HG02884 (cell line): Measurements from ENCODE around the gene TREM2.
"Not testable (repeated sequence)": the region's sequence is repeated elsewhere in the genome, so short reads cannot be mapped to it uniquely, and the experiment has no call there.

Source experiments
- ATAC-seq: cut with Tn5 transposase; IDR thresholded peaks from one replicate; pipeline ENCODE4 v1.9.1; 2021; ENCODE audit warnings: mild to moderate bottlenecking, moderate library complexity; ENCODE audit not compliant: unreplicated experiment

TREM2 gene

GRCh38 chr6:41162687-41163418, at the start of gene TREM2:
Gene TREM2 (minus strand): TSS chr6:41163116. CDS start chr6:41163082, 34 bp downstream.
- ATAC-seq = no peak

GRCh38 chr6:41209547-41210320, 46.8 kb upstream of the TREM2 start:
- ATAC-seq = no peak

DNA sequence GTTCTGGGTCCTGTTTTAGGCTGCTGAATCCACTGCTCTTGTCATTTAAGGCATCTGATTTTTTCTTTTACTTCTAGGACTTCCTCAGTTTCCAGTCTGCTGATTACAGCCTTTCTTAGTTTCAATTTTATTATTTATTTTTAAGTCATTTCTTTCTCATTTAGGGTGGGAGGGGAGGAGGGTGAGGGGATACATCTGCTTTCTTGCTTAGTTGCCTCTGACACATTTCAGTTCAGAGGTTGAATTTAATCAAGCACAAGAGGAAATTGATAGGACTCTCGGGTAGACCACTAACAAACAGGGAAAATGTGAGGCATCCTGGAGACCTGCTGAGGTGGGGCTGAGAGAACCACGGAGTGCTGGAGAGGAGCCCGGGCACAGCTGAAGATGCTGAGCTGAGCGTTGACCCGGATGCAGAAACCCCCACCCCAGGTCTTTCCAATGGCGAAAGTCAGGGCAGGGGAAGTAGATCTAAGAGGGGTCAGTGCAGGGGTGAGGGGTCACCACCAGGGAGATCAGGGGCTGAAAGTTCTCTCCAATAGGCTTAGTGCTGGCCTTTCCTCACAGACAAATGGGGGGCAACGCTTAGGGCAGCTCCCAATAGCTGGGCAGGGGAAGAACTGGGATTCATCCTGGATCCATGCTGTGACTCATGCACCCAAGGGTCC, 45.7 kb upstream of the TREM2 start:
- no peak for ATAC-seq

GRCh38 chr6:41204156-41204555, 41.2 kb upstream of the TREM2 start:
- no peak for ATAC-seq

DNA sequence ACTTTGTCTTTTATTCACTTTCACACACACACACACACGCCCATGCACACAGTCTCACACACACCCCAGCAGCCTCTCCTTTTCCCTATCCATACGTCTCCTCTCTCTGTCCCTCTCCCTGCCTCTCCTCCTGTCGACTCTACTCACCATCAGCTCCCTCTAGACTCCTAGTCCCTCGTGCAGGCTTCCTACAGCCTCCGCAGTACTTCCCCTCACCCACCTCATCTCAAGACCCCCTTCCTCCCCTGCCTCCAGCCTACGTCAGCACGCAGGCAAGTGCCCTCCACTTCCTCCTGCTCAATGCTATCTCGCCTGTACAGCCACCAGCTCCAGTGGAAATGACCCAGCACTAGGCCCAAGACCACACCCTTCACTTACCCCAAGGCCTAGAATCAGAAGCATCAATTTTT, 38.9 kb upstream of the TREM2 start:
- peak; percentile 5 for ATAC-seq

DNA sequence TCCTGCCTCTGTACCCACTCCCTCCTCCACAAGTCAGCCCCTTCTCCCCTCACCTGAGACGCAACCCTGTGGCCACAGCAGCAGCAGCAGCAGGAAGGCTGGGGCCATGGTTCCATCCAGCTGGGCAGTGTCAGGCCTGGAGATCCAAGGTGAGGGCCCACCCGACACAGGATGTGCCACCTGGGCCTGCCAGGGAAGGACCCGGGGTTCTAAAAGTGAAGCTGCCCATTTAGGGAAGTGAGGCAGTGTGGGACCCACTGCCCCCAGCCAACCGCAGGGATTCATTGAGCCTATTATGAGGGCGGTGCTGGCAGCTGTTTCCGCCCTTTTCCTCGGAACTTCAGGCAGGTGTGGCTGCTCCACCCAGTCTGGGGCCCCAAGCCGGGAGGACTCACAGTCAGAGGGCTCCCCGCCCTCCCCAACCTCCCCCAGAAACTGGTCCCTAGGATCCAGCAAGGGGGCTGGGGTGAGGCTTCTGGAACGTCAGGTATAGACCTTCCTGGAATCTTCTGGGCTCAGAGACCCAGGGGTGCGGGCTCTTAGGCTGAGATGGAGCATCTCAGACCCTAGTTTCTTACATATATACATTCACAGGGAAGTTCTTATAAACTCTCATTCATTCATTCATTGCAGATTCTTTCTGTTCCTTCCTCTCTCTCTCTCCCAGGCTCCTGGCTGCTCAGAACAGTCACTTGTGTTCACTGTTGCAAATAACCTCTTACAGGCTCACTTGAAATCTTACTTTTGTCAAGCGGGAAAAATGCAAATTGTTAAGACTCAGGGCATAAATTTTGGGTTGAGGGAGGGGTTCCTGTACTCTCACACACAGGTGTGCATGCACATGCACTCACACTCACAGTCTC, 38.2 kb upstream of the TREM2 start, which contains the start of gene TREML2:
Gene TREML2 (minus strand): TSS at position 249 of the 863 bp plus-strand sequence. CDS start 141 bp downstream, at position 108.
- peak; percentile 31 for ATAC-seq

DNA sequence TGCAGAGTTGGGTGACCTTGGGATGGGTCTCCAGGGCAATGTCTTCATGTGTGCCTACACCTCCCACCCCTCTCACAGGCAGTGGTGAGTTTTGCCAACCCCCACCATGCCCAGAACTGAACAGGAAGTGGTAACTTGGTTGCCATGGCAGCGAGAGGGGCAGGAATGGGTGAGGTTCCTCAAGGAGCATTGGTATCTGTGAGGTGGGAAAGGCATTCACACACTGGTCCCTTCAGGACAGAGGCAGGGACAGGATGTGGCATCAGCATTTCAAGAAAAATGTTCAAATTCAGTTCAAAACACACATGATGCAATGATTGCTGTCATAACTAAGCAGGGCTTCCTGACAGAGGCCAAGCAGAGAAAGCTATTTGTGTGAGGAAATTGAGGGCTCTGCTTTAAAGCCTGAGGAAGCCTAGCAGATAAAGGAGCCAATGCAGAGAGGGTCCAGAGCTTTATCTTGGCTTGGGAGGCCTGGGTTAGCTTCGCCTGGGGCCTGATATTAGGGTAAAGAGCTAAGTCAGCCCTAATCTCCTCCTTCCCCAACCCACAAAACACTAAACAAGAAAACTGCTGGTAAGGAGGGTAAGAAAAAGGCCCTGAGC, 37.5 kb upstream of the TREM2 start:
- peak; percentile 24 for ATAC-seq

DNA sequence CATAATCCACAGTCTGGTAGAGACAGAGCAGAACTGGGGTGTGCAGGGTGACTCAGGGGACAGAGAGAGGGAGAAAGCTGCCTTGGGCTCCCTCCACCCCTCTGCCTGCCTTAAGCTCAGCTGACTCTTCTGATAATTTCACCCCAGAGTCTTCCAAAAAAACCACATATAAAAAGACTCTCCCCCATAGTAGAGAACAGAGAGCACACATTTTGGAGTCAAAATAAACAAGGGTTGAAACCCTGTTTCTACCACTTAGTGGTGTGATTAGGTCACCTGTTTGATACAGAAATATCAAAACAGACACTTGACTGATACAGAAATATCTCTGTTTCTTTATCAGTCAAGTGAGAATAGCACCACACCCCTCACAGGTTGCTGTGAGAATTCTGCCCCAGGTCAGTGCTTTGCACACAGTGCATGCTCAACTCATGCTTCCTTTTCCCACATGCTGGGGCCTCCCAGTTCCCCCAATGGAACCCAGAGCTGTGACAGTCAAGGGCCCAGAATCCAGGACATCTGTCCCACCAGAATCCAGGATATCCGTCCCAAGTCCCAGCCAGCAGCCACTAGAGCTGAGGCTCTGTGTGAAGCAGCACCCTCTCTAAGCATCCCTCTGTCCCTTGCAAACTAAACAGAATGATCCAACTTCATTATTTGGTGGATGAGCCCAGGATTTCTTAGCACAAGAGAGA, 36.8 kb upstream of the TREM2 start:
- ATAC-seq = peak; percentile 41

DNA sequence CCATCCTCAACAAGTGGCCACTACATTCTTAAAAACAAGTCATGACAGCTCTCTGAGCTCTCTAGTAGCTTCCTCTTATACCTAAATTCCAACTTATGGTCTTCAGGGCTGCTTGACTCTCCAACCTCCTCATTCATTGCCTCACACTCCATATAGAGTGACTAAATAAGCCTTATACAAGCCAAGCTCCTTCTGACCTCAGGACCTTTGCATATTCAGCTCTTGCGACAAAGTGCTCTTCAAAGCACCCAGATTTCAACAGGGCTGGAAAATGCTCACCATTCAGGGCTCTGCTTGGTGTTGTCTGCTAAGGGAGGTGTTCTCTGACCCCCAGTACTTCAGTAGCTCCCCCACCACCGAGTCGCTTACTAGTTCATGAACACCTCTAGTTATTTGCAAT, 34.3 kb upstream of the TREM2 start:
- ATAC-seq = no peak

DNA sequence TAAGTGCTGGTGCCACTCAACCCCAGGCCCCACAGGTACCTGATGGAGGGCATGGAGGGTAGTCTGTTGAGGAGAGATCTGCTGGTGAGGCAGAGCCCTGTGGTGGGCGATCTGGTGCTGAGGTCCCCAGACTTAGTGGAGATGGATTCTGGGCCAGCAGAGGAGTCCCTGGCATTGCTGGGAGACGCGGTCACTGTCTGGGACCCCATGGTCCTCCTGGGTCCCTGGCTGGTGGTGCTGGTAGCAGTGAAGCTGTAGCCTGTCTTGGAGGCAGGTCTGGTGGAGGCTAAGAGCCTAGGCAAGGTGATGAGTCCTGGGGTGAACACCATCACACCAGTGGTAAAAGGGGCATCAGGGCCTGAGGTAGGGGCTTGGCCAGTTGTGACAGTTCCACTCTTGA, 31.5 kb upstream of the TREM2 start:
- ATAC-seq = no peak

DNA sequence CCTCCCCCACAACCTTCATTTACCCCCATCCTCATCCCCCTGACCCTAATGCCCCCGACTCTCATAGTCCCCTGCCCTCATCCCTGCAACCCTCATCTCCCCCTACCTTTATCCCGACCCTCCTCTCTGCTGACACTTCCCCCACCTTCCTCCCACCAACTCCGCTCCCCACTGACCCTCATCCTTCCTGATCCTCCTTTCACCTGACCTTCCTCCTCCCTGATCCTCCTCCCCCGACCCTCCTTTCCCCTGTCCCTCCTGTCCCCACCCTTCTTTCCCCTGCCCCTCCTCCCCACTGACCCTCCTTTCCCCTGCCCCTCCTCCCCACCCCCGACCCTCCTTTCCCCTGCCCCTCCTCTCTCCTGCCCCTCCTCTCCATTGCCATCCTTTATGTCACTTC, 31.0 kb upstream of the TREM2 start:
- no peak for ATAC-seq

DNA sequence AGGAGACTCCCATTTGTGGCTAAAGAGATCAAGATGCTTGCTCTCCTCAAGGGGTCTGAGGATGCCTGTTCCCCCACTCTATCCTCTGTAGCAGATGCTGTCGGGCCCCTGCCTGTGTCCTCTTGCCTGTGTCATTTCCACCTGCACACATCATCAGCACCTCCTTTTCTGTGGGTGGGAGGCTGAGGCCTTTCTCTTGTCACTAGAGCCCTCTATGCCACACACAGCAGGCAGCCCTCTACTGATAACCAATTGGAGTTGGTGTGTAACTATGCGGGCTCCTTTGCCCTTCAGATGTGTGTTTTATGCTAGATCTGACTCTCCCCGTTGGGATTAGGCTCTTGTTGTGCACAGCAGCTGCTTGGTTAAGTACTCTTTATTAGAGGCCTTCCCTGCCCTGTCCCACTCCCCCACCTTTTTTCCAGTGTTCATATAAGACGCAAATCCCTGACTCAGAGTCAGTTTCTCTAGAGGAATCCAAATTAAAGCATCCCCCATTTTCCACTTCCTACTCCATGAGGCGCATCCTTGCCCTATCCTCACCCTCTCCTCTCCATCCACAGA, 30.3 kb upstream of the TREM2 start:
- no peak for ATAC-seq

- ATAC-seq = no peak
These were observed 28.7 kb upstream of the TREM2 start for GRCh38 chr6:41191569-41191968.

DNA sequence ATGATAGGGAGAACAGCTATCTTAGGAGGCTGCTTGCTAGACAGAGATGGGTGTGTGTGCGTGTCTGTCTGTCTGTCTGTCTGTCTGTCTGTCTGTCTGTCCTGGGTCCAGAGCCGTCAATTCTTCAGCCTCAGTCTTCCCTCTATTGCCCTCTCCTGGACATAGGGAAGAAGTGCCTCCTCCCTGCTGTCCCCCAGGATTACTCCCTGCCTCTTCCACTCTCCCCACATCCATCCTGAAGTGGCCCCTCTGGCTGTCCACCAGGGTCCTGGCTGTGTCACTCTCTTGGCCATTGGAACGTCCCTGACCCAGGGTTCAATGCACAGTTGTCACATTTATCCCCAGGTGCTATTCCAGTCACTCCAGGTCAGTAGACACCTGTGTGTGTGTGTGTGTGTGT, 27.9 kb upstream of the TREM2 start:
- no peak for ATAC-seq

DNA sequence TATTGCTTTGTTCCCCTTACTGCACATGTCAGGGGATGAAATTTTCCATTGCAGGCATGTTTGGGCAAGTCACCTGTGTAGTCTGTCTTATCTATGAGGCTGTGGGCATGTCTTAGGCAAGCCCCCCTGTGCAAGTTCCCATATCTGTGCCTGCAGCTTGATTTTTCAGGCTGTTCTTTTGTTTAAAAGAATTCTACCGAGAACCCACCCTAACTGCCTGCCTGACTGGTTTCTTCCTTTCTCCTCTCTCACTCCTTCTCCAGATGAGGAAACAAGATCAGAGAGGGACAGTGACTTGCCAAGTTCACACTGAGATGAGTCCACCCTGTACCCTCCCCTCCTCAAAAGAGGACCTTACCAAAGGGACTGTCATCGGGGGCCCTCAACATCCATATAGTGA, 27.1 kb upstream of the TREM2 start:
- ATAC-seq = no peak

DNA sequence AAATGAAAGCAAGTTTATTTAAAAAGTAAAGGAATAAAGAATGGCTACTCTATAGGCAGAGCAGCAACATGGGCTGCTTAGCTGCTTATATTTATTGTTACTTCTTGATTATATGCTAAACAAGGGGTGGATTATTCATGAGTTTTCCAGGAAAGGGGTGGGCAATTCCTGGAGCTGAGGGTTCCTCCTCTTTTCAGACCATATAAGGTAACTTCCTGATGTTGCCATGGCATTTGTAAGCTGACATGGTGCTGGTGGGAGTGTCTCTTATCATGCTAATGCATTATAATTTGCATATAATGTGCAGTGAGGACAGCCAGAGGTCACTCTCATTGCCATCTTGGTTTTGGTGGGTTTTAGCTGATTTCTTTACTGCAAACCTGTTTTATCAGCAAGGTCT, 26.1 kb upstream of the TREM2 start:
- not testable (repeated sequence) for ATAC-seq

DNA sequence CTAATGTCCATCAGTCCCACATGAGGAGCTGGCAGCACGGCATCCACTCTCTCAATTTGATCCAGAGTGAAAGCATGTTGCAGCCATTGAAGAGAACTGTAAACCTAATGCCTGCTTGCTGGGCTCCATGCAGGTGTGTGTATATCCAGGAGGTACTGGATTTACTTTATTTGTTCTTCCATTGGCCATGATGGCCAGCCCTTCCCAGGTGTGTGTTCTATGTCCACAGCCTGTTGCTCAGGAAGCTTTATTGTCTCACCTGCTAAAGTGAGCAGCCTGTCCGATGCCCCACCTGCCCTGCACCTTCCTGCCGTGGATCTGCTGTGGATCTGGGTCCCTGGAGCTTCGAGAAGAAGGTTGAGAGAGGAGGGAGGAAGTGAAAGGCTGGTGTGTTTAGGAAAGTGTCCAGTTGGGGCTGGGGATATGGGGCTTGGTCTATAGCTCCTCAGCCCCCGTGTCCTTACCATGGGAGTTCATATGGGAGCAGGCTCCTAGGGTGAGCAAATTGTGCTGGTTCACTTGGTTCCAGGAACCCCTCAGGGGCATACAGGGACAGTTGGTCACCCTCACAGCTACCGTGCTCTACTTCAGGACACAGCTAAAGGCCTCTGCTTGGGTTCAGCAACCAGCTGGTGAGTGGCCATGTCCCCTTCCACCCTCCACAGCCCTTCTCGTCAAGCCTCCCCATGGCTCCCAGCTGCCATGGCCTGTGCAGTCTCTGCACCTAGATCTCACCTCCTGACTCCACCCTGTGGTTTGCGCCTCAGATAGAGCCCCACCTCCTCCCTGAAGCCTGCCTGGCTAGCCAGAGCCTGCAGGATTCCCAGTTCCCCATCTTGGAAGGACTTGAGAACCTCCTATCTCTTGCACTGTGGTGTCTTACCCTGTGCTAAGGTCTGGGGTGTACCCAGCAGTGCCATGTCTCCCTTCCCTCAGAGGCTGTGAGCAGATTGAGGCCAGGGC, 25.3 kb upstream of the TREM2 start:
- ATAC-seq = no peak

DNA sequence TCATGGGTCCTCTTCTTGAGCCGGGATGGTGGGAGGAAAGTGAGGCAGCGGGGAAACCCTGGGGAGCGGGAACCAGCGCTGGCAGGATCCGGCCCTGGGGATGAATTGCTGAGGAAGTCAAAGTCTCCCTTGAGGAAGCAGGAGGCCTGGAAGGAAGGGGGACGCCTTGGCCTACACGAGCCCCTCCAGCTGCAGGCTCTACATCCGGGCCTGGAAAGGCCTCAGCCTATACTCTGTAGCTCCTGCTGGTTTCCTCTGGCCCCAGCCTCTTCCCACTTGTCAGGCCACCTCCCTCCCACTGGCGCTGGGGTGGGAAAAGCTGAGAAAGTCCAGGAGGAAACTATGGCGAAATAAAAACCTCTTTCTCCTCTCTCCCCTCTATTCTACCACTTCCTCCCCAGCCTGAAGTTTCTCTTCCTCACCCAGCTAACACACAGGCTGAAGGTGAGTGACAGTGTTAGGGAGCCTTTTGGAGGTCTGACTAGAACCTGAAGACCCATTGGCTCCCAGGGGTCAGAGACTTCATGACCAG, 23.2 kb upstream of the TREM2 start:
- no peak for ATAC-seq
